GM20000 (cell line): ENCODE results near the gene EIF1B.

Experiments
- DNase-seq: peaks from one replicate; pipeline ENCODE4 v3.0.0; 2012; ENCODE audit warnings: low spot score
- TF ChIP-seq, protein P1 (sequence below): IDR thresholded peaks from 2 replicates; pipeline ENCODE4 v1.5.1; 2012; ENCODE audit warnings: mild to moderate bottlenecking, control low read depth; ENCODE audit errors: extremely low read depth, missing control alignments

Gene EIF1B

DNA sequence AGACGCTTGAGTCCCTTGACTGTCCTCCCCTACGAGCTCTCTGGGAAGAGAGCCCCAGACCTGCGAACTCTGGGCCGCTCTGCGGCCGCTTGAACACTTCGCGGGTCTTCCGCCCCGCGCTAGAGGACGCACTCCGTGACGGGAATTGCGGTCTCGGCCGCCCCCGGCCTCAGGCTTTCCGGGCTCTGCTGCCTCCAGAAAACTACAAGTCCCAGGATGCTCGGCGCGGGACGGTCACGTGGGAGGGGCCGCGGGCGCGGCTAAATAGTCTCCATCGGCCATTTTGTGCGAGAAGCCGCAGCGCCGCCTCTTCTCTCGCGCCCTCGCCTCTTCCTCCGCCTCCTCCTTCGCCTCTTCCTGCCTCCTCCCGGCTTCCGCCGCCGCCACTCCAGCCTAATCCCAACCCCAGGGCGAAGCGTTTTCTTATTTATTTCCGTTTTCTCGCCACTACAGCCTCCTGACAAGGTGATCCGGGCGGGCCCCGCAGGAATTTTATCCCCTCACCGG is at the start of gene EIF1B:
Gene EIF1B (plus strand): TSS at position 290 of the 507 bp plus-strand sequence. CDS start 235 bp downstream, outside the sequence.
- TF ChIP-seq, protein P1, sequence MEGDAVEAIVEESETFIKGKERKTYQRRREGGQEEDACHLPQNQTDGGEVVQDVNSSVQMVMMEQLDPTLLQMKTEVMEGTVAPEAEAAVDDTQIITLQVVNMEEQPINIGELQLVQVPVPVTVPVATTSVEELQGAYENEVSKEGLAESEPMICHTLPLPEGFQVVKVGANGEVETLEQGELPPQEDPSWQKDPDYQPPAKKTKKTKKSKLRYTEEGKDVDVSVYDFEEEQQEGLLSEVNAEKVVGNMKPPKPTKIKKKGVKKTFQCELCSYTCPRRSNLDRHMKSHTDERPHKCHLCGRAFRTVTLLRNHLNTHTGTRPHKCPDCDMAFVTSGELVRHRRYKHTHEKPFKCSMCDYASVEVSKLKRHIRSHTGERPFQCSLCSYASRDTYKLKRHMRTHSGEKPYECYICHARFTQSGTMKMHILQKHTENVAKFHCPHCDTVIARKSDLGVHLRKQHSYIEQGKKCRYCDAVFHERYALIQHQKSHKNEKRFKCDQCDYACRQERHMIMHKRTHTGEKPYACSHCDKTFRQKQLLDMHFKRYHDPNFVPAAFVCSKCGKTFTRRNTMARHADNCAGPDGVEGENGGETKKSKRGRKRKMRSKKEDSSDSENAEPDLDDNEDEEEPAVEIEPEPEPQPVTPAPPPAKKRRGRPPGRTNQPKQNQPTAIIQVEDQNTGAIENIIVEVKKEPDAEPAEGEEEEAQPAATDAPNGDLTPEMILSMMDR = peak; percentile 60

DNA sequence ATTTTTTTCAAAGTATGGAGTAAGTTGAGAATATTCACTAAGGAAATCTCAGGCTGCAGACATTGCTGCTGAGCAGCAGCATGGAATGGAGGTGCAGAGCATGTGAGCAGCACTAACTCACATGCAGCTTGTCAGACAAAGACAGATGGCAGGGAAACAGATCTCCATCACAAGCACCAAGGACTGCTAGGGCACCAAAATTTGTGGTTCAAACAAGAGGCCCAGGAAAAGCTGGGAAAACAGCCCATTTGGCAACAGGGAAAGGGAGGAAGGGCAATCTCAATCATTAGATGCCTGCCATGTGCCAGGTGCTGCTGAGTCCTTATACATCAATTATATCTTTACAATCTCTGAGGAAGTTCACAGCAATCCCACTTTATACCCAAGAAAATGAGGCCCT is 47.2 kb upstream of the EIF1B start:
- DNase-seq = no peak
- TF ChIP-seq, protein P1 = no peak

More for the DNA sequence above, at the start of gene EIF1B:
- peak; percentile 93 for DNase-seq

DNA sequence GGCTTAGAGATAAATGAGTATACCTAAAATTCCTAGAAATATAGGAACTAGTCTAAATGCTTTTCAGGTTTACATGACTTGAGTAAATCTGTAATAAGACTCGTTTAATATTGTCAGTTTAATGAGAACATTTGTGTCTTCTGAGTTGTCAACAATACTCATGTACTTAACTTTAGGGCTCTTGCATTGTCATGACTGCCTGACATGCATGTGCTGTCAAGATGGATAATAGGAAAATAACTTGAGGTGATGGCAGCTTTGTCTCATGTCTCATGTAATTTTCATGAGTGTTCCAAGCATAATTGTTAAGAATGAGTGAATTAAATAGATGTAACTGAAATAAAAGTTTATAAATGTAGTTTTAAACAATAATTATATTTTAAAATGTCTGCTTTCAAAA is 45.1 kb upstream of the EIF1B start:
- no peak for DNase-seq
- TF ChIP-seq, protein P1 = no peak

DNA sequence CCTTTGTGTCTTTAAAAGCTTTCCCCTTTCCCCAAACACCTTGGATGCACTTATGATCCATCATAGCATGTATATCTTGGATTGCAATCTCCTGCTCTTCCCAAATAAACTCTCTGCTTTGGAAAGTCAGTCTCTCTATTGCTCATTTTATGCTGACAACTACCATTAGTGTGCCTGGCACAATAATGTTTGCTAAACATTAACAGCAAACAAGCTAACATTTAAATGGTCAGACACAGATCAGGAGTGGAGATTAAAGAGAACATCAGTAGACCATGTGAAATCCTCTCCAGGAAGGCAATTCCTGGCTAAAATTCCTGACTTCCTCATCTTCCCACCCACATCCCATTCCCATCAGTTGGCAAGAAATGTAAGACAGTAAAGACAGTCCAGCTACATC is 44.3 kb upstream of the EIF1B start:
- no peak for DNase-seq

DNA sequence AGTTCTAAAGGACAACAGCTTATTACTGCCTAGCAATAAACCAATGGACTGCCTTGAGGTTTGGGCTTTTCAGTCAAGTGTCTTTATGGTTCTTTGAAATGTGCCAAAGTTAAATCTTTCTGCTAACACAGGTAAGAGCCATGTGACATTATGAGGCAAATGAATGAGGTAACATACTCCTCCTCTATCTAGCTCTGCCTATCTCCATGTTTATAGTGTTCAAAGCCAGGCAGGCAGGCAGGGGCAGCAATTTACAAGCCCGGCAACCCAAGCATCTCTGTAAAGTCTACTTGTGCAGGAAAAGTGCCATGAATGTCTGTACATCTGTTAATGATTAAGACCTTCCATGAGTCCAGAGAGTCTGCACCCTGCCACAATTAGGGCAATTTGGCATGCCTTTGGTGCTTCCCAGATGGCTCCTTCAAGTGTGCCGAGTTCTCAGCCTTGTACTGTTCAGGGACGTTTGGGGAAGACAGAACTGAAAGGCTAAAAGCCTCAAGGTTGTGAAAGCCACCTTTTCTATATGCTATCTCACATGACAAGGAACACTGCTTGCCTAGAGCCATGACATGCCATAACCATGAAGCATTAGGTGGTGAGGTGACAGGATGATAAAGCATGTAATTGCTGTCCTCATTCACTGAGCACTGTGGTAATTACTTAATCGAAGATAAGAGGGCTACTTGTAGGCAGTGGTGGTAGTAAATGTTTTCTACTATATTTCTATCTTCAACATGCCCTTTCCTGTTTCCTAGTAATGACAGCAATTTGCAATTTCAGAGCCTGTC is 41.4 kb upstream of the EIF1B start:
- DNase-seq = no peak

More for the DNA sequence above, 44.3 kb upstream of the EIF1B start:
- TF ChIP-seq, protein P1 = no peak

DNA sequence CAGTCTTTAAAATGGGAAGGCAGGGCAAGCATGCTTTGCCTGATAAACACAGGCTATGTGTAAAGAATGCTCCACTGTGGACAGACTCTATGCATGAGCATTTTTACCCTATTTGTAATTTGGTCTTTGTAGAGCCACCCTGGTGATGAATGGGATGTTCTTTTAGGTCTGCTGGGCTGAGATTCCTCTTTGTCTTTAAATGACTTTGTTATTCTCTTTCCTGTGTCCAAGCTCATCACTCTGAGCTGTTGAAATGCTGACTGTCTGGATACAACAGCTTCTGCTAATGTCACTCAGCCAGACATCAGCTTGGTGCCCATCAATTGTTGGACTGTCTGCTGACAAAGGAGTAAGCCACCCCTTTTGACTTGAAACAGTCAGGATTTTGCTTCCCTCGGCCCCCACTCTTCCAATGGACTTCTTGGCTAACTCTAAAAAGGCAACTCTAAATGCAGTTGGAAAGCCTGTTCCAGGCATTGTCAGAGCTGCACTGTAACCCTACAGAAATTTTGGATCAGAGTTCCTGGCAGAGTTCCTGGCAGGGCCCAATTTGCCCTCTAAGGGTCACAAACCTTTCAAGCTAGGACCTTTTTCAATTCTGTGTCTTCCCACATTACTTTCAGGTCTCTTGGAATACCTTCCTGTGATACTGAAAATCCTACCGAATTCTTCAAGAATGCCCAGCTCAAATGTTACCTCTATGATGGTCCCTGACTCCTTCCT is 40.5 kb upstream of the EIF1B start:
- DNase-seq = no peak
- TF ChIP-seq, protein P1 = no peak

More for the DNA sequence above, 41.4 kb upstream of the EIF1B start:
- TF ChIP-seq, protein P1 = no peak

DNA sequence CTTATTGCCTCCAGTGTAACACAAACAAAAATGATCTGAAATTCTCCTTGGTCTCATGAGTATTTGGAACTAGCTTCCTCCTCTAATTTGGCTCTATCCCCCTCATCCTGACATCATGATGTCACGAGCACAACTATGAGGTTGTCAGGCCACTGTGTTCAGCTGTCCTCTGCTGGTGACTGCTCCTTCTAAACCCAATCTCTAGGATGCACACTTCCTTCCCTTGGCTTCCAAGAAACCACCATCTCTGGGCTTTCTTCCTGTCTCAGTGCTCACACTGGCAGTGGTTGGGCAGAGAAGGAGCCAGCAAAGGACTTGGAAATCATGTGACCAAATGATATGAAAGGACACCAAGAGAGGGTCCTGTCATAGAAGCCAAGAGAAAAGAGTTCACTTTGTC is 30.7 kb upstream of the EIF1B start:
- no peak for DNase-seq
- TF ChIP-seq, protein P1 = no peak
